Measurements from ENCODE around the gene ARSB. TPM values are rescaled to one million over a fixed set of nuclear protein-coding genes. Genes with fewer than 3 reads are reported as not detected.

Gene ARSB
- total and polyA plus RNA-seq, 9 donors, result 3.1 to 10.6 (median 7.6) TPM

GRCh38 chr5:78791501-78792100, 193.5 kb downstream of the ARSB start:
- Histone ChIP-seq H3K27me3 (no peaks in the 10 kb centered on the region), H3K4me3 (no peak overlapping the region), H3K9me3 (no peaks in the 10 kb centered on the region), H3K4me1 (ENCODE audit: insufficient read depth) (peaks cover 7% of the 10 kb centered on the region), H3K36me3 (no peaks in the 10 kb centered on the region), H3K27ac (no peak overlapping the region)
- 25 to 62% (median 38%) methylated on average over 11 of the region's 11 CpGs for WGBS, 3 donors
- no peak for DNase-seq
- no peak for TF ChIP-seq POLR2A (IDR thresholded peaks at IDR 0.05)
- TF ChIP-seq, protein P1, sequence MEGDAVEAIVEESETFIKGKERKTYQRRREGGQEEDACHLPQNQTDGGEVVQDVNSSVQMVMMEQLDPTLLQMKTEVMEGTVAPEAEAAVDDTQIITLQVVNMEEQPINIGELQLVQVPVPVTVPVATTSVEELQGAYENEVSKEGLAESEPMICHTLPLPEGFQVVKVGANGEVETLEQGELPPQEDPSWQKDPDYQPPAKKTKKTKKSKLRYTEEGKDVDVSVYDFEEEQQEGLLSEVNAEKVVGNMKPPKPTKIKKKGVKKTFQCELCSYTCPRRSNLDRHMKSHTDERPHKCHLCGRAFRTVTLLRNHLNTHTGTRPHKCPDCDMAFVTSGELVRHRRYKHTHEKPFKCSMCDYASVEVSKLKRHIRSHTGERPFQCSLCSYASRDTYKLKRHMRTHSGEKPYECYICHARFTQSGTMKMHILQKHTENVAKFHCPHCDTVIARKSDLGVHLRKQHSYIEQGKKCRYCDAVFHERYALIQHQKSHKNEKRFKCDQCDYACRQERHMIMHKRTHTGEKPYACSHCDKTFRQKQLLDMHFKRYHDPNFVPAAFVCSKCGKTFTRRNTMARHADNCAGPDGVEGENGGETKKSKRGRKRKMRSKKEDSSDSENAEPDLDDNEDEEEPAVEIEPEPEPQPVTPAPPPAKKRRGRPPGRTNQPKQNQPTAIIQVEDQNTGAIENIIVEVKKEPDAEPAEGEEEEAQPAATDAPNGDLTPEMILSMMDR (IDR thresholded peaks at IDR 0.05), result no peak
- TF ChIP-seq EP300 (IDR thresholded peaks at IDR 0.05), result no peak
- intact Hi-C loops (cut with DNase I), result no loop called here

DNA sequence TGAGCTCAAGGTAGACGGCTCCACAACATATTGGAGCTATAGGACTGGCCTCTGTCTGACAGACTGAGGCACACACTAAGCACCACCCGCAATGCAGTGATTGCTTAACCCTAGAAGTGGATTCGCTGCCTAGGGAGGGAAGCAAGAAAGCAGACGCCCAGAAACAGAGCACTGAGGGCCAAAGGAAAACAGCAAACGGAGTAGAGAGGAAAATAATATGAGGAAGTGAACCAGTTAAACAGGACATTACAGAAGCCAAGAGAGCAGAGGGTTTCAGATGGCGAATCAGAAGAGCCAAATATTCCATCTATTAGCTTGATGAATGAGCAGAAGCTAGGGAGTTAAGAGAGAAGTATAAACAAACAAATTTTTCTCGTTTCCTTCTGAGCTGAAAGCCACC, 197.3 kb downstream of the ARSB start:
- TF ChIP-seq POLR2A (IDR thresholded peaks at IDR 0.05) (no peak), EP300 (IDR thresholded peaks at IDR 0.05) (no peak)
- TF ChIP-seq, protein P1 (IDR thresholded peaks at IDR 0.05), result no peak
- no peak for DNase-seq
- no peaks in the 10 kb centered on the region for H3K36me3 ChIP-seq
- intact Hi-C loops (cut with DNase I), result no loop called here
- WGBS, 3 donors, result 12 to 19% (median 17%) methylated on average over 7 of the region's 7 CpGs
- no peaks in the 10 kb centered on the region for H3K27me3 ChIP-seq
- H3K27ac ChIP-seq, result peak overlapping the region in 1 of 2 donors; percentile 21
- H3K4me3 ChIP-seq, result no peak overlapping the region
- peaks cover 6% of the 10 kb centered on the region for H3K4me1 ChIP-seq (ENCODE audit: insufficient read depth)
- H3K9me3 ChIP-seq, result no peaks in the 10 kb centered on the region

DNA sequence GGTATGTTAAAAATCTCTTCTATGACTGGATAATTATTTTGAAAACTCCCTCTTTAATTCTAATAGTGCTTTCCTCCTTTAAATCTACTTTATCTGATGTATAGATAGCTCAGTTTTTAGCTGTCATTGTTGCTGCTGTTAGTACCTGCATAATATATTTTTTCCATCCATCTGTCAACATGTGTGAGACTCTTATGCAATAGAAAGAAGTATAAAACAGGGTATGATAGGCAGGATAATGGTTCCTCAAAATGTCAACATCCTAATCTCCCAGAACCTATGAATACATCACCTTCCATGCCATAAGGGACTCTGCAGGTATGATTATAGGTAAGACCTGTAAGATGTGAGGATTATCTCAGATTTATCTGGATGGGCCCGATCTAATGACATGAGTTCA, 199.7 kb downstream of the ARSB start:
- 90 to 98% (median 97%) methylated on average over 1 of the region's 1 CpG for WGBS, 3 donors
- Histone ChIP-seq H3K27me3 (no peaks in the 10 kb centered on the region), H3K4me1 (ENCODE audit: insufficient read depth) (peaks cover 6% of the 10 kb centered on the region), H3K36me3 (no peaks in the 10 kb centered on the region), H3K9me3 (no peaks in the 10 kb centered on the region), H3K4me3 (no peak overlapping the region), H3K27ac (no peak overlapping the region)
- no peak for DNase-seq
- intact Hi-C loops (cut with DNase I), result no loop called here
- TF ChIP-seq POLR2A (IDR thresholded peaks at IDR 0.05), result no peak
- TF ChIP-seq, protein P1 (IDR thresholded peaks at IDR 0.05), result no peak
- TF ChIP-seq EP300 (IDR thresholded peaks at IDR 0.05), result no peak

DNA sequence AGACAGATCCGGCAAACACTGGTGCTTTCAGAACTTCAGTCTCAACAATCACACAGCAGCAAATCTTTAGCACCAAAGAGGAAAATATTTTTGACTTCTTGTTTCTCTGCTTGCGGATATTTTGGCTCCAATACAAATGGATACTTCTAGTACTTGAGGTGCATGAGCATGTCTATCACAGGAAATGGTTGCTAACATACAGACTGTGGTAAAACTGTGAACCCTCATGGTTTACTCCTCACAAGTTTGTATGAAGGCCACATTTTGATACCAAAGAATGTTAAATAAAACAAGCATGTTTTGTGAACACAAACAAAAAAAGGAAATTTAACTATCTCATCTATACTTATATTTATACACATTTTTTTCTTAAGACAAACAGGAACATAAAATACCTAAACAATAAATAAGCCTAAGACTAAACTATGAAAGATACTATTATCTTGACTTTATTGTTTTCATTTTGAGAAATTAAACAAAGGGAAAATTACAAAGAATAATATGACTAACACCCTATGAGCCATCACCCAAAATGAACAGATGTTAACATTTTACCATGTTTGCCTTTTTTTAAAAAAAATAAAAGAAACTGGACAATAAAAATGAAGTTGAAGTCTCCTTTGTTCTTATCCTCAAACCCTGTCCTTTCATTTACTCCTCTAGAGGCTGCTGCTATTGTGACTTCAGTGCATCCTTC, 201.5 kb downstream of the ARSB start:
- Histone ChIP-seq H3K4me1 (ENCODE audit: insufficient read depth) (peaks cover 6% of the 10 kb centered on the region), H3K27me3 (no peaks in the 10 kb centered on the region), H3K36me3 (no peaks in the 10 kb centered on the region), H3K9me3 (no peaks in the 10 kb centered on the region), H3K27ac (no peak overlapping the region), H3K4me3 (no peak overlapping the region)
- TF ChIP-seq, protein P1 (IDR thresholded peaks at IDR 0.05), result no peak
- TF ChIP-seq POLR2A (IDR thresholded peaks at IDR 0.05) (no peak), EP300 (IDR thresholded peaks at IDR 0.05) (no peak)
- 12 to 31% (median 15%) methylated on average over 2 of the region's 2 CpGs for WGBS, 3 donors
- DNase-seq, result no peak
- intact Hi-C loops (cut with DNase I), result no loop called here
